PC-9 (cell line): ENCODE results near the gene AP3S2. TPM values are rescaled to one million over a fixed set of nuclear protein-coding genes. Genes with fewer than 3 reads are reported as not detected.
A peak's percentile ranks its signal among the peaks of the same experiment; 100 is the strongest.

Experiments
- BruUV-seq: library from RNA; stranded (reverse); fragments of 400-500 nt; replicated peaks from 2 replicates; lab custom pipeline; 2021; lab: Mats Ljungman, UMichigan
- CTCF ChIA-PET: fragments of 300-600 bp; sonication (Branson Sonifier 250); formaldehyde crosslinking; loops from one replicate; lab custom pipeline; 2022; ENCODE audit warnings: antibody characterized with exemption; lab: Charles Lee
- POLR2A ChIA-PET: fragments of 300-600 bp; sonication (Branson Sonifier 250); formaldehyde crosslinking; loops from one replicate; lab custom pipeline; 2022; ENCODE audit warnings: antibody characterized with exemption; ENCODE audit not compliant: unreplicated experiment; lab: Charles Lee
- DNase-seq, 2 experiments: peaks; one replicate each; pipeline versions ENCODE4 v3.0.0 to v3.0.0-alpha.2; 2015 to 2022; ENCODE audit warnings: mixed read lengths in 1 of 2
- H2AFZ ChIP-seq: fragments of 200-600 bp; sonication (generic); 2 replicates; pipeline ENCODE4 v1.8.1; 2017; ENCODE audit warnings: antibody characterized with exemption
- H3F3A ChIP-seq: fragments of 200-600 bp; sonication (generic); 2 replicates; pipeline ENCODE4 v1.8.1; 2017; ENCODE audit warnings: antibody characterized with exemption, mild to moderate bottlenecking, low read depth; ENCODE audit not compliant: insufficient read depth
- H3K27ac ChIP-seq: fragments of 200-600 bp; sonication (generic); 2 replicates; pipeline ENCODE4 v1.6.1; 2016; ENCODE audit warnings: mixed run types
- H3K27me3 ChIP-seq: fragments of 200-600 bp; sonication (generic); 2 replicates; pipeline ENCODE4 v1.6.1; 2016; ENCODE audit warnings: low read depth, mixed run types; ENCODE audit not compliant: insufficient read depth
- H3K36me3 ChIP-seq: fragments of 200-600 bp; sonication (generic); 2 replicates; pipeline ENCODE4 v1.6.1; 2016; ENCODE audit warnings: low read depth, mixed run types
- H3K4me1 ChIP-seq: fragments of 200-600 bp; sonication (generic); replicated peaks from 2 replicates; pipeline ENCODE4 v1.6.1; 2016; ENCODE audit warnings: mixed run types; ENCODE audit not compliant: insufficient read depth
- H3K4me2 ChIP-seq: fragments of 200-600 bp; sonication (generic); 2 replicates; pipeline ENCODE4 v1.6.1; 2017; ENCODE audit warnings: mixed run types
- H3K4me3 ChIP-seq: fragments of 200-600 bp; sonication (generic); 2 replicates; pipeline ENCODE4 v1.6.1; 2016; ENCODE audit warnings: mixed run types
- H3K79me2 ChIP-seq: fragments of 200-600 bp; sonication (generic); 2 replicates; pipeline ENCODE4 v1.6.1; 2017; ENCODE audit warnings: low read depth, mixed run types
- H3K9me2 ChIP-seq: fragments of 200-600 bp; sonication (generic); 2 replicates; pipeline ENCODE4 v1.8.1; 2017; ENCODE audit warnings: mild to moderate bottlenecking; ENCODE audit not compliant: insufficient read depth
- H3K9me3 ChIP-seq: fragments of 200-600 bp; sonication (generic); 2 replicates; pipeline ENCODE4 v1.8.1; 2016; ENCODE audit warnings: low read depth; ENCODE audit not compliant: insufficient read depth
- H4K20me1 ChIP-seq: fragments of 200-600 bp; sonication (generic); 2 replicates; pipeline ENCODE4 v1.8.1; 2017; ENCODE audit not compliant: insufficient read depth
- EZH2 ChIP-seq: fragments of 200-600 bp; sonication (generic); IDR thresholded peaks from 2 replicates; pipeline ENCODE4 v1.8.0; 2017; ENCODE audit warnings: antibody characterized with exemption, low read depth
- intact Hi-C: fragments of 100-400 bp; cut with micrococcal nuclease; formaldehyde crosslinking; loops from one replicate; pipeline ENCODE4 v1.10.0; 2022; ENCODE audit not compliant: unreplicated experiment
- total RNA-seq: library from RNA; stranded (reverse); gene quantifications from 2 replicates; pipeline ENCODE4 v1.2.3, GENCODE V29; 2021
- TF ChIP-seq, protein P1 (sequence below): fragments of 200-600 bp; sonication (generic); conservative IDR thresholded peaks from 2 replicates; pipeline ENCODE4 v1.6.1; 2017; ENCODE audit warnings: mixed run types, antibody characterized with exemption, mild to moderate bottlenecking, moderate library complexity

The AP3S2 gene
- total RNA-seq, 1 experiment from 2014 or later = 57.6 TPM

DNA sequence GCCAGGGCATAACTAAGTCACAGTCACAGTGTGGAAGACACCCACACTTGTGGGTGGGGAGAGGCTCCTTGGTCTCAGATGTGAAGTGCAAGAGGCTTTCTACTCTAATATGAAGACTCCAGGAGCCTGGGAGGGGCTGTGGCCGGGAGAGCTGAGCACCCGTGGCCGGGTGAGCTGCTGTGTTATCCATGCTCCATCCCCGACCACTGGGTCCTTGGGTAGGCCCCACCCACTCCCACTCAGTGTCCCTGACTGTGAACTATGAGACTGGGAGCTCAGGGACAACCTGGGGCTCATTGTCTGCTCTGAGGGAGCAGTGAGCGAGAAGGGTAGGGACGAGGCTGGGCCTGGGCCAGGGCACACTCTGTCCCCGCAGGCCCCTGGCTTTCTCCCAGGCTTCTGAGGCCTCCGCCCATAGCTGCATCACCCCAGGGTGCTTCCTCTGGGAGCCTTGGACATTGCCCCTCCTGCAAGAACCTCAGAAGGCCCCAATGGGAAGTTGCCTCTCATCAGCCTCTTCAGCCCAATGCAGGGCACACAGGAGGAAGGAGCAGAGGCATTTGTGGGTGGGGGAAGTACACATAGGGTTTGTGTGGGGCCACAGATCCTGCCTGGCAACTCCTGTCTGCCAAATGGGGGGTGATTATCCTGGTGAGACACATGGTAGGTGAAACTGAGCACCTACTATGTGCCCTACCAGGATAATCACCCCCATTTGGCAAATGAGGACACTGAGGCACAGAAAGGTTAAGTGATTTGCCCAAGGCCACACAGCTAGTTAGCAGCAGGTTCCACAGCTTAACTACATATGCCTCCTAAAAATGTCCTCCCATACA, 81.6 kb downstream of the AP3S2 start:
- intact Hi-C loops = loop anchor here (2.0 to 5.0 kb wide), 4 partner anchors 33 to 65 kb away; partner anchors contain the start of gene MESP1
- BruUV-seq = no TSS peak
- ChIA-PET POLR2A (interaction anchor here (0.6 to 0.7 kb wide), 2 partner anchors 24 to 68 kb away, joined by 3 to 7 read pairs; no protein-coding TSS in a partner anchor), CTCF (interaction anchor here (0.6 to 1.1 kb wide), 3 partner anchors 45 to 63 kb away, joined by 3 to 4 read pairs (median 3); no protein-coding TSS in a partner anchor)
- H3K36me3 ChIP-seq = peaks cover 15% of the 10 kb centered on the region; the same call in 1 of the 2 replicates
- no peak overlapping the region for H2AFZ ChIP-seq
- H3F3A ChIP-seq = peaks cover 28% of the 10 kb centered on the region
- no peaks in the 10 kb centered on the region for H3K9me2 ChIP-seq
- H3K4me2 ChIP-seq = peak overlapping the region; percentile 96
- peak; percentile 61 to 74 for DNase-seq
- H3K4me3 ChIP-seq = peak overlapping the region; percentile 76; the same call in 1 of the 2 replicates
- H3K27ac ChIP-seq = peak overlapping the region; percentile 51
- H3K9me3 ChIP-seq = no peaks in the 10 kb centered on the region
- H3K4me1 ChIP-seq = peaks cover 52% of the 10 kb centered on the region
- peaks cover 83% of the 10 kb centered on the region for H3K79me2 ChIP-seq
- TF ChIP-seq, protein P1, sequence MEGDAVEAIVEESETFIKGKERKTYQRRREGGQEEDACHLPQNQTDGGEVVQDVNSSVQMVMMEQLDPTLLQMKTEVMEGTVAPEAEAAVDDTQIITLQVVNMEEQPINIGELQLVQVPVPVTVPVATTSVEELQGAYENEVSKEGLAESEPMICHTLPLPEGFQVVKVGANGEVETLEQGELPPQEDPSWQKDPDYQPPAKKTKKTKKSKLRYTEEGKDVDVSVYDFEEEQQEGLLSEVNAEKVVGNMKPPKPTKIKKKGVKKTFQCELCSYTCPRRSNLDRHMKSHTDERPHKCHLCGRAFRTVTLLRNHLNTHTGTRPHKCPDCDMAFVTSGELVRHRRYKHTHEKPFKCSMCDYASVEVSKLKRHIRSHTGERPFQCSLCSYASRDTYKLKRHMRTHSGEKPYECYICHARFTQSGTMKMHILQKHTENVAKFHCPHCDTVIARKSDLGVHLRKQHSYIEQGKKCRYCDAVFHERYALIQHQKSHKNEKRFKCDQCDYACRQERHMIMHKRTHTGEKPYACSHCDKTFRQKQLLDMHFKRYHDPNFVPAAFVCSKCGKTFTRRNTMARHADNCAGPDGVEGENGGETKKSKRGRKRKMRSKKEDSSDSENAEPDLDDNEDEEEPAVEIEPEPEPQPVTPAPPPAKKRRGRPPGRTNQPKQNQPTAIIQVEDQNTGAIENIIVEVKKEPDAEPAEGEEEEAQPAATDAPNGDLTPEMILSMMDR = no peak
- TF ChIP-seq EZH2 = no peak
- peaks cover 31% of the 10 kb centered on the region for H4K20me1 ChIP-seq
- H3K27me3 ChIP-seq = no peaks in the 10 kb centered on the region

DNA sequence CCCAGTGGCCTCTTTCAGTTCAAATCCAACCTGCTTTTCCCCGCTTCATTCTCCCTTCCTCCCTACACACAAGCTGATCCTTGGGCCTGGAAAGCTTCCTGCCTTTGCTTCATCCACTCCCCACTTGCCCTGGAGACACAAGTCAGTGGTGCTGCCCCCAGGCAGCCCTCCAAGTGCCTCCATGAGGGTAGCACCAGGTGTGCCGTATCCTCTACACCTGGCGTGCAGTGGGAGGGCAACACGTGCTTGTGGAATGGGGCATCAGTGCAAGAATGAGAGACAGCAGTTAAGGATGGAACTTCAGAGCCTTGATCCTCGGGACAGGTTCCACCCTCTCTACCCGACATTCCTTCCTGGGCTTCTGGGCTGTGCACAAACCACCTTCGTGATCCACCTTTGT, 83.0 kb downstream of the AP3S2 start:
- no peak for TF ChIP-seq EZH2
- TF ChIP-seq, protein P1 = no peak
- no peak for DNase-seq
- H3K4me3 ChIP-seq = no peak overlapping the region
- BruUV-seq = no TSS peak
- peaks cover 14% of the 10 kb centered on the region; the same call in 1 of the 2 replicates for H3F3A ChIP-seq
- peaks cover 45% of the 10 kb centered on the region for H3K4me1 ChIP-seq
- no peaks in the 10 kb centered on the region for H3K9me3 ChIP-seq
- peaks cover 15% of the 10 kb centered on the region; the same call in 1 of the 2 replicates for H3K36me3 ChIP-seq
- ChIA-PET CTCF (no interaction called here), POLR2A (no interaction called here)
- peaks cover 31% of the 10 kb centered on the region for H4K20me1 ChIP-seq
- peaks cover 95% of the 10 kb centered on the region for H3K79me2 ChIP-seq
- H3K4me2 ChIP-seq = peak overlapping the region; percentile 96; the same call in 1 of the 2 replicates
- no peaks in the 10 kb centered on the region for H3K27me3 ChIP-seq
- intact Hi-C loops = loop anchor here (5.0 kb wide), 2 partner anchors 59 to 66 kb away; partner anchors contain the start of gene MESP1
- H2AFZ ChIP-seq = no peak overlapping the region
- peak overlapping the region; percentile 34; the same call in 1 of the 2 replicates for H3K27ac ChIP-seq
- no peaks in the 10 kb centered on the region for H3K9me2 ChIP-seq

DNA sequence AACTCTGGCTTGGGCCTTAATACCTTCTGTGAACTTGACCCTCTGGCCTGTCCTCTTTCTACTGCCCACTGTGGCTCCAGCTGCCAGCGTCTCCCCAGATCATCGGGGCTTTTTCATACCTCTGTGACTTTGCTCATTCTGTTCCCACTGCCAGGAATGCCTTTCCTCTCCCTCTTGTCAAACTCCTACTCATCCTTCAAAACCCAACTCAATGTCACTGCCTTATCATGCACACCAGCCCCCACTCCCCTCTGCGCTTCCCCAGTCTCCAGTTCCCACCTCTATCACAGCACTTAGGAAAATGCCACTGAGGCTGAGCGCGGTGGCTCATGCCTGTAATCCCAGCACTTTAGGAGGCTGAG, 84.0 kb downstream of the AP3S2 start:
- no peaks in the 10 kb centered on the region for H3K9me3 ChIP-seq
- H3K4me3 ChIP-seq = no peak overlapping the region
- ChIA-PET POLR2A (no interaction called here), CTCF (no interaction called here)
- H4K20me1 ChIP-seq = peaks cover 31% of the 10 kb centered on the region
- H3K36me3 ChIP-seq = peaks cover 17% of the 10 kb centered on the region; the same call in 1 of the 2 replicates
- H3K79me2 ChIP-seq = peaks cover 85% of the 10 kb centered on the region
- H3K9me2 ChIP-seq = no peaks in the 10 kb centered on the region
- intact Hi-C loops = loop anchor here (5.0 kb wide), 2 partner anchors 57 to 68 kb away; partner anchors contain the start of gene MESP1
- no peak overlapping the region; the same call in 1 of the 2 replicates for H3K27ac ChIP-seq
- TF ChIP-seq, protein P1 = no peak
- no peak for TF ChIP-seq EZH2
- no peak for DNase-seq
- no TSS peak for BruUV-seq
- peak overlapping the region; percentile 10; the same call in 1 of the 2 replicates for H3K4me2 ChIP-seq
- H3K4me1 ChIP-seq = peaks cover 41% of the 10 kb centered on the region
- H3F3A ChIP-seq = peaks cover 14% of the 10 kb centered on the region; the same call in 1 of the 2 replicates
- H2AFZ ChIP-seq = no peak overlapping the region
- H3K27me3 ChIP-seq = no peaks in the 10 kb centered on the region
